Right ventricle myocardium superior (tissue), 1 donor: ENCODE measurements around the gene ZNF737. TPM values are rescaled to one million over a fixed set of nuclear protein-coding genes. Genes with fewer than 3 reads are reported as not detected.
"Not testable (repeated sequence)": the region's sequence is repeated elsewhere in the genome, so short reads cannot be mapped to it uniquely, and the experiment has no call there.

Experiments used
- ATAC-seq: fragments of 200-7000 bp; cut with Tn5 transposase; one replicate; pipeline ENCODE4 v1.9.1; 2020; ENCODE audit warnings: mild to moderate bottlenecking; ENCODE audit not compliant: poor library complexity
- DNase-seq: peaks from one replicate; pipeline ENCODE4 v3.0.0-alpha.2; 2020
- intact Hi-C: fragments of 100-400 bp; cut with DNase I; formaldehyde crosslinking; loops from one replicate; pipeline ENCODE4 v1.11.2; 2022
- long read RNA-seq: library from polyadenylated mRNA; unstranded; transcript quantifications from one replicate; pipeline ENCODE4 v2.0.0, GENCODE V29; 2021
- total RNA-seq: library from RNA; stranded (reverse); fragmentation: NEBNext Ultra II Directional; extraction: Animal tissue kit (Norgen Biotek cat#: 25700); gene quantifications from one replicate; pipeline ENCODE4 v1.2.1, GENCODE V29; 2021
- donor health status: DM: no; HTN: yes; CAD: no; lungs with severe emphysema.

ZNF737 gene
- 4.1 TPM for total RNA-seq
- long read RNA-seq, partial matches to known transcripts = 0 of 3 reads
- long read RNA-seq, other reads (novel, unspliced or antisense) = 2 of 3 reads

DNA sequence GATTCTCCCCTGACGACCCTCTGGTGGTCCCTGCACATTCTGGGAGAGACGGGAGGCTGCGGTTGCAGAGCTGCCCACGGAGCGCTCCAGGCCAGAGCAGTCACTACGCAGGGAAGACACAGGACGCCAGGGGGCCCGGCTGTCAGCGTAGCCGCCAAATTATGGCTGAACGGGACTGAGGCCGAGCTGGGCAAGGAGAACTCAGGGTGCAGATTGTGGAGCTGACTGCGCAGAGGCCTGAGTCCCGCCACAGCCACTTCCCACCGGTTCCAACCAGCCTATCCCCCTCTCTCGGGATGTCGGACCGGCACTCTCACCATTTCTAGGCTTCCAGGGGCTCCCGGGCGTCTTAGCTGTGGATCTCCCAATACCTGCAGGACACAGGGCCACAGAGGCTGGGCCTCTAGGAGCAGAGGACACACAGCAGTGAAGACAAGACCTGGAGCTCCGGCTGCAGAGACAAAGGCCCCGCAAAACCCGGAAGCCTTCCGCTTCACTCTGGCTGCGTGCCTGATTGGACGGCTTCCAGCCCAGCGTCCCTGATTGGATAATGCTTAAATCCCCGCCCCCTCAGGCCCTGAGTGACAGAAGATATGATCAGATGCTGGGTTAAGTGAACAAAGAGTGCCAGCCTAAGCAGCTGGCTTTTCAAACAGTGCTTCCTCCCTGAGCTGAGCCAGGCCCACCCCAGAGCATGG is at the start of gene ZNF737:
TSS of gene ZNF737 (minus strand) at position 461 of the 698 bp plus-strand sequence. CDS start at position 320, 141 bp downstream.
- intact Hi-C loops = no loop called here
- ATAC-seq (peak; percentile 98), DNase-seq (peak; percentile 98)

DNA sequence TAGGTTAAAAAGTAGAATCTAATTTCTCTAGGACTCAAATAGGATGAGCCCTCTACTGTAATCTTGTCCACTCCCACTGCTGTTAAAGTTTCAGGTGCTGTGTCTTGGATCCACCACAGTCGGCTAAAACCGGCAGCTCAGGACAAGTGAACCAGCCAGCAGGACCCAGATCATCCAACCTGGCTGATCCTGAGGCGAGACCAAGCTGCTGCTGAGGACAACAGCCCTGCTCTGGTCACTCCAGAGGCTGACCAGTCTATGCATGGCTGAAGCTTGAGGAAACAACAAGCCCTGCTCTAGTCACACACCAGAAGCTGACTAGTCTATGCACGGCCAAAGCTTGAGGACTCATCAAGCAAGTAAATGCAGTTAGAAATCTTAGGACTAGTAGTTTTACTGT is 49.4 kb upstream of the ZNF737 start:
- DNase-seq, ATAC-seq, intact Hi-C loops: not testable (repeated sequence)

DNA sequence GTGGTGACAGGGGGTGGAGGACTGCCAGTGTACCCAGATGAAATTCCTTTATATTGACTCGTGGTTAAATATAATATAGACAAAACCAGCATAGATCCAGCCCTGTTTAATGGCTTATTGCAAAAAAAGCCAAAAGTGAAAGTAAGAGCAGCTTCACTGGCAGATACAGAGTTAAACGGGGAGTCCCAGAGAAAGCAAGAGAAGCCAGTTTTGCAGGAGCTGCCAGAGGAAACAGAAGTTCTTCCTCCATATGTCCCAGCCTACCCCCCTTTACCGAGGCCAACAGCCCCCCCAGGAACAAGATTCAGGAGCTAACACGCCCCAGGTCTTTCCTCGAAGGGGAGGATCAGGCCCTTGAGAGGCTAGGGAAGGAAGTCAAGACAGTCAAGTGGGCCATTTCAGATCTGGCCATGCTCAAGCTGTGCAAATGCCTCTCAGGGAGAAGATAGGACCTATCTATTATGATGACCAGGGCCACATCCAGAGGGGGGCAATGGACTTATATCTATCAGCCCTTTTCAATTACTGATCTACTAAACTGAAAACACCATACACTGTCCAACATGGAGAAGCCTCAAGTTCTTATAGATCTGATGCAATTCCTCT is 47.2 kb upstream of the ZNF737 start:
- intact Hi-C loops = no loop called here
- no peak for ATAC-seq
- DNase-seq = no peak

DNA sequence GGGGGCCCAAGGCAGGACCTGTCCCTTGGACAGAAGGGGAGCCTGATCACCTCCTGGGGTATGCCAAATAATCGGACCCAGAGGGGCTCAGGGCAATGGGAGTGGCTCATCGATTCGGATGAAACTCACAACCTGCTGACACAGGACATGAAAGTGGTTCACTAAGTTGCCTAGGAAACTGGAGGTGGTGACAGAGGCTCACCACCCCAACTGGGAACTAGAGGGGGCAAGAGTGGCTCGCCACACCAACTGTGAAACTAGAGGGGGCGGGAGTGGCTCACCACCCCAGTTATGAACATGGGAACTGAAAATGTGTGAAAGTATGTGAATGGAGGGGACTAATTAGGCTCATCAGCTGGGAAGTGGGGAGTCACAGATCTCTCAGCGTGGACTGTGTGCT is 46.3 kb upstream of the ZNF737 start:
- DNase-seq (no peak), ATAC-seq (no peak)
- intact Hi-C loops = no loop called here

DNA sequence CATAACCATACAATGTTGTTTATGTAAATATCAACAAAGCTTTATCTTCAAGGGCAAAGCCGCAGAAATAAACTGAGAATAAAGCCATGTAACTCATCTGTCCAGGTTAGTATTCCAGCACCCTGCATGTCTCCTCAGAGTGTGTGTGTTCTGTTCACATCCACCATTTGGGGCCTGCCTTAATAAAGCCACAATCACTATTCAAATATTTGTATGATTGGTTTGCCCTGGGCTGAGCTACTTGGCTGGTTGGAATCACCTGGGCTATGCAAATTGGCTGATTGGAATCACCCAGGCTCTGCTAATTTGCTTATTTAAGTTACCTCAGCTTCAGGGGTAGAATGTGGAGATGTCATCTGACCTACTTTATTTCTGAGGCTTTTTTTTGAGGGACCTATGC is 42.4 kb upstream of the ZNF737 start:
- intact Hi-C loops = no loop called here
- ATAC-seq (no peak), DNase-seq (no peak)

DNA sequence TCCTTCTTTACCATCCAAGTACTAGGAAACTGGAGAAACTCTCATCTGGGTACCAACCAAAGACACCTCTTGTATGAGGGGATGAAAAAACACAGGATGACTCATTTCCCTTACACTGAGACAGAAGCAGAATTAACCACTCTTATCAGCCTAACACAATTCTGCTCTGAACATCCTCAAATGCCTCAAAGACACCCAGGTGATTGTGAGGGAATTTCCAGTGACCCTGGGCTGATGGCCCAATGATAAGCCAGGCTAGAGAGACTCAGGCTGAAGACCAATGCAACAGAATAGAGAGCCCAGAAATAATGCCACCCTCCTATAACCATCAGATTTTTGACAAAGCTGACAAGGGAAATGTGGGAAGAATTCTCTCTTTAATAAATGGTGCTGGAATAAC is 7.0 kb downstream of the ZNF737 start:
- intact Hi-C loops = no loop called here
- ATAC-seq (no peak), DNase-seq (no peak)

DNA sequence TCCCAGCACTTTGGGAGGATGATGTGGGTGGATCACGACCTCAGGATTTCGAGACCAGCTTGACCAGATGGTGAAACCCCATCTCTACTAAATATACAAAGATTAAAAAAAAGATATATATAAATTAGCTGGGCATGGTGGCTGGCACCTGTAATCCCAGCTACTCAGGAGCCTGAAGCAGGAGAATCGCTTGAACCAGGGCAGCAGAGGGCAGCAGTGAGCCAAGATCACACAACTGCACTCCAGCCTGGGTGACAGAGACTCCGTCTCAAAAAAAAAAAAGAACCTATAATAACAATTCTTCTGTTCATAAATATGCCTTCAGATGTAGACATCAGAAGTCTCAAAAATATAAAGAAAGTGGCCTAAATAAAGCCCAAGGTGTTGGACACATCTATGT is 7.6 kb downstream of the ZNF737 start:
- DNase-seq = no peak
- ATAC-seq = no peak
- intact Hi-C loops = no loop called here

DNA sequence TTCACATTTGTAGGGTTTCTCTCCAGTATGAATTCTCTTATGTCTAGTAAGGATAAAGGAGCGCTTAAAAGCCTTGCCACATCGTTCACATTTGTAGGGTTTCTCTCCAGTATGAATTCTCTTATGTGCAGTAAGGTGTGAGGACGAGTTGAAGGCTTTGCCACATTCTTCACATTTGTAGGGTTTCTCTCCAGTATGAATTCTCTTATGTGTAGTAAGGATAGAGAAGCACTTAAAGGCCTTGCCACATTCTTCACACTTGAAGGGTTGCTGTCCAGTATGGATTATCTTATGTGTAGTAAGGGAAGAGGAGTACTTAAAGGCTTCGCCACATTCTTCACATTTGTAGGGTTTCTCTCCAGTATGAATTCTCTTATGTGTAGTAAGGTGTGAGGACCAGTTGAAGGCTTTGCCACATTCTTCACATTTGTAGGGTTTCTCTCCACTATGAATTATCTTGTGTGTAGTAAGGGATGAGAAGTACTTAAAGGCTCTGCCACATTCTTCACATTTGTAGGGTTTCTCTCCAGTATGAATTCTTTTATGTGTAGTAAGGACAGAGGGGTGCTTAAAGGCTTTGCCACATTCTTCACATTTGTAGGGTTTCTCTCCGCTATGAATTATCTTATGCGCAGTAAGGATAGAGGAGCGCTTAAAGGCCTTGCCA is 20.8 kb downstream of the ZNF737 start:
- intact Hi-C loops, ATAC-seq, DNase-seq: not testable (repeated sequence)

DNA sequence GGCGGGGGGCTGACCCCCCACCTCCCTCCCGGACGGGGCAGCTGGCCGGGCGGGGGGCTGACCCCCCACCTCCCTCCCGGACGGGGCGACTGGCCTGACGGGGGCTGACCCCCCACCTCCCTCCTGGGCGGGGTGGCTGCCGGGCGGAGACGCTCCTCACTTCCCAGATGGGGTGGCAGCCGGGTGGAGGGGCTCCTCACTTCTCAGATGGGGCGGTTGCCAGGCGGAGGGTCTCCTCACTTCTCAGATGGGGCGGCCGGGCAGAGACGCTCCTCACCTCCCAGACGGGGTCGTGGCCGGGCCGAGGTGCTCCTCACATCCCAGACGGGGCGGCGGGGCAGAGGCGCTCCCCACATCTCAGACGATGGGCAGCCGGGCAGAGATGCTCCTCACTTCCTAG is 35.3 kb downstream of the ZNF737 start:
- DNase-seq, ATAC-seq, intact Hi-C loops: not testable (repeated sequence)

DNA sequence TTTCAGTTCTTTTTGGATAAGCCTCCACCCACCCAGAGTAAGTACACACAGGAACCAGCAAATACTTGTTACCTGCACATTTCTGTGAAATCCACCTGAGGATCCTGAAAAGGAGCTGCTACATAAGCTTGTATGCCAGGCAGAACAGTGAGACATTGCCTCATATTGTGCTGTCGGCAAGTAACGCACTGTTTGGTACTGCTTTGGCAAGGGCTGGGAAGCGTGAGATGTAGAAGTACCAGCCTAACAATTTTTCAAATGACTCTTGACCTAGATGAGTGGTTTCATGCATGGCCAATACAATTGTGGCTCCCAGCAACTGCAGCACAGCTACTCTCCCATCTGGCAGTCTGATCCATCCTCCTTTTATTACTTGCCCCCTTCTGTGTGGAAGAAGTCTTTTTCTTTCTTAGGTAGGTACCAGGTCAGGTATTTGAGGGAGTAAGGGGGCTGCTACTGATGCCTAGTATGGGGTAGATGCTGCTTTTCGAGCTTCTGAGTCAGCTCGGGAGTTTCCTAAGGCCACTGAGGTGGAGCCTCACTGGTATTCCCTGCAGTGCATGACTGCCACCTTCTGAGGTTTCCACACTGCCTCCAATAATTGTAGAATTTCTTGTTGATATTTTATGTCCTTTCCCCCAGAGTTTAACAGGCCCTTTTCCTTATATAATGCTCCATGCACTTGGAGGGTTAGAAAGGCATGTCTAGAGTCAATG is 52.2 kb downstream of the ZNF737 start:
- intact Hi-C loops = no loop called here
- no peak for DNase-seq
- no peak for ATAC-seq

DNA sequence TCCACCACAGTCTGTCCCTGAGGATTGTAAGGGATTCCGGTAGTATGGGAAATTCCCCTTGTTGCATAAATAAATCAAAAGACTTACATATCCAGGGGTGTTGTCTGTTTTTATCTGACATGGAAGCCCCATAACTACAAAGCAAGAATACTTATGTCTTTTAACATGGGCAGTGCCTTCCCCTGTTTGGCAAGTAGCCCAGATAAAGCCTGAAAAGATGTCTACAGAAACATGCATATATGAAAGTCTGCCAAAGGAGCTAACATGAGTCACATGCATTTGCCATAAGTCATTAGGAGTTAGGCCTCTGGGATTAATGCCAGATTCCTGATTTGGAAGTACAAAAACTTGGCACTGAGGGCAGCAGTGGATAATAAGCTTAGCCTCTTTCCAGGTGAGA is 62.1 kb downstream of the ZNF737 start:
- intact Hi-C loops = no loop called here
- DNase-seq (no peak), ATAC-seq (no peak)

Other genes starting within 250 kb of the ZNF737 start
- gene ZNF626, start 95.8 kb upstream of the ZNF737 start, total RNA-seq = 5.9 TPM
- 0.62 TPM for gene ZNF66, start 210.5 kb upstream of the ZNF737 start, total RNA-seq